Neuron (in vitro differentiated cells): ENCODE measurements around the gene KHDRBS2.

Experiments
- H2AFZ ChIP-seq: one replicate; pipeline ENCODE4 v1.6.1; 2013; ENCODE audit warnings: low read depth, mild to moderate bottlenecking, inconsistent platforms, low read length, moderate library complexity
- H3K27me3 ChIP-seq: one replicate; pipeline ENCODE4 v1.6.1; 2013; ENCODE audit warnings: low read length; ENCODE audit not compliant: insufficient read depth
- H3K36me3 ChIP-seq: one replicate; pipeline ENCODE4 v1.6.1; 2013; ENCODE audit warnings: low read length; ENCODE audit not compliant: insufficient read depth
- H3K4me1 ChIP-seq: one replicate; pipeline ENCODE4 v1.6.1; 2013; ENCODE audit warnings: low read length; ENCODE audit not compliant: insufficient read depth
- H3K4me3 ChIP-seq: 2 replicates; pipeline ENCODE4 v1.5.1; 2013; ENCODE audit warnings: mild to moderate bottlenecking, low read length, moderate library complexity
- H3K9me3 ChIP-seq: one replicate; pipeline ENCODE4 v1.6.1; 2013; ENCODE audit warnings: low read length

Gene KHDRBS2

DNA sequence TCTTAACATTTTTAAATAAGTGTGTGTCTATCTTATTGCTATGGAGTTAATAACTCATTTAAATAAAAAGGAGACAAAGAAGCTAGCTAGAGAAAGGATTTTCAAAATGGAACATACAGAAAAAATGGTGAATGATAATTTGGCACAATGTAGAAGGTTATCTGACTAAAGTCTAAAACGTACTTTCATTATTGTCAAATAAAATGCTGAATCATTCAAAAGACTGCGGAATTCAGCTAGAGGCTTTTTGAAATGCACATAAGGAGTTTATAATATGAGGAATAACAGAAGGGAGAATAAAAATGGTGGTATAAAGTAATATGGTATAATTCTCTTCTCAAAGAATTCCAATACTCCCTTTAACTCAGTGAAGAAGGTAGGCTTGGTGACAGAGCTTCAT lies 597.9 kb downstream of the KHDRBS2 start:
- peaks cover 2% of the 10 kb centered on the region for H3K4me1 ChIP-seq
- no peak overlapping the region for H2AFZ ChIP-seq
- H3K27me3 ChIP-seq, result no peaks in the 10 kb centered on the region
- H3K4me3 ChIP-seq, result no peak overlapping the region
- no peaks in the 10 kb centered on the region for H3K9me3 ChIP-seq
- H3K36me3 ChIP-seq, result no peaks in the 10 kb centered on the region

DNA sequence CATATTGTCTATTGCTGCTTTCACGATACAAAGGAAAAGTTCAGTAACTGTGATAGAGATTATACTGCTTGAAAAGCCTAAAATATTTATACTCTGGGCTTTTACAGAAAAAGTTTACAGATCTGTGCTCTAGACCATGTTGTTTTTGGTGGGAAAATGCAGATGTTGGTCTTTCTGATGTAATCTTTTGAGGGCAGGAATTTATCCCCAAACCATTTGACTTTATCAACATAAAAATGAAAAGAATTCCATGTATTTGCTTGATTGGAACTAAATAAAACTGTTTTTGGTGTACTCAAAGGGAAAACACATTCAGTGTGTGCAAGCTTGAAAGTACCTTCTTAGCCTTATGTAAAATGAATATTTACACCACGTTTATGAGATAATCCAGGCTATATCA lies 603.5 kb downstream of the KHDRBS2 start:
- peaks cover 8% of the 10 kb centered on the region for H3K4me1 ChIP-seq
- no peak overlapping the region for H3K4me3 ChIP-seq
- no peaks in the 10 kb centered on the region for H3K9me3 ChIP-seq
- no peaks in the 10 kb centered on the region for H3K27me3 ChIP-seq
- no peaks in the 10 kb centered on the region for H3K36me3 ChIP-seq
- H2AFZ ChIP-seq, result no peak overlapping the region

DNA sequence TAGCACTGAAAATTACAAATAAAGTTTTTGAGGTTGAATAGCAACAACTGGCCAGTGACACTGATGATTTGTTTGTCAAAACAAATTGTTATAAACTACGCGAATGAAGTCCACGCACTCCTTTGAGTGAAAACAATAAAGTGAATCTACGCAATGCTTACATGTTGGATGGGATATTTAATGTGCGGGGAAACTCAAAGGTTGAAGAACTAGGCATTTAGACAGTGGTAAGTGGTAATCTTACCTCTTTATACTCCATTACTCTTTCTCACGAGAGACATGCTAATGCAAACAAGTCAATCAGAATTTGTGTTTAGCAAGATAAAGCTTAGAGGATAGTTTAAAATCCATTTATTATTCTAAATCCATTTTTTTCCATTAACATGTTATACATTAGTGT lies 606.4 kb downstream of the KHDRBS2 start:
- no peaks in the 10 kb centered on the region for H3K9me3 ChIP-seq
- H3K4me1 ChIP-seq, result peaks cover 8% of the 10 kb centered on the region
- no peaks in the 10 kb centered on the region for H3K27me3 ChIP-seq
- H2AFZ ChIP-seq, result no peak overlapping the region
- H3K4me3 ChIP-seq, result no peak overlapping the region
- H3K36me3 ChIP-seq, result no peaks in the 10 kb centered on the region

DNA sequence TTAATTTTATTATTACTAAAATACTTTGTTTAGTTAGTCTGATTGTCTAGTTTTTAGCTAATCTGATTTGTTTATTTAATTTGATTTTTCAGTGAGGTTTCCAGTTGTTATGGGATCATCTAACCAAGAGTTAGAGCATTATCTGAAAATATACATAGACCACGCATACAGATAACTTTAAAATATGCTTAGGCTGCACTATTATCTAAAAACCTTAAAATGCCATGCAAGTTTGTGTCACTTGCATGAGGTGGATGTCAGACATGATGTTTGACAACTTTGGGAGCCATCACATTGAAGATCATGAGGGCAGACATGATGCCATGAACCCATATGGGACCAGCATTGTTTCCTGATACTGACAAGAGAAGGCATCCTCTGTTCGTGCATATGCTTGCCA lies 610.3 kb downstream of the KHDRBS2 start:
- Histone ChIP-seq H2AFZ (no peak overlapping the region), H3K36me3 (no peaks in the 10 kb centered on the region), H3K9me3 (no peaks in the 10 kb centered on the region), H3K27me3 (no peaks in the 10 kb centered on the region), H3K4me3 (no peak overlapping the region), H3K4me1 (no peaks in the 10 kb centered on the region)

DNA sequence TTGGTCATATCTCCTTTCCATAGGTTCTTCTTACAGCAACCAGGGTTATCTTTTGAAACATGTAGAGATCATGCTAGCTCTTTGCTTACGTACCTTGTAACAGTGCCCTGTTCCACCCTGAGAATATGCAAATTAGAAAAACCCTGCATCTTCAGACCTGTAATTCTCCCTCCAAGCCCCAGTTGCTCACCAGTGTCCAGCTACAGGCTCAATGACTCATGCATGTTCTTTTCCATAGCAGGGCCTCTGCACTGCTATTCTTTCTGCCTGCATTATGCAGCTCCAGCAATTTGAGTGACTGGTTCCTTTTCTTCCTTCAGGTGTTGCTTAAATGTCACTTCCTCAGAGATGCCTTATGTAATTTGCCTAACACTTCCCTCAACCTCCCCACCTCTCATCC lies 636.2 kb downstream of the KHDRBS2 start:
- H3K9me3 ChIP-seq, result no peaks in the 10 kb centered on the region
- no peaks in the 10 kb centered on the region for H3K27me3 ChIP-seq
- H3K4me1 ChIP-seq, result no peaks in the 10 kb centered on the region

DNA sequence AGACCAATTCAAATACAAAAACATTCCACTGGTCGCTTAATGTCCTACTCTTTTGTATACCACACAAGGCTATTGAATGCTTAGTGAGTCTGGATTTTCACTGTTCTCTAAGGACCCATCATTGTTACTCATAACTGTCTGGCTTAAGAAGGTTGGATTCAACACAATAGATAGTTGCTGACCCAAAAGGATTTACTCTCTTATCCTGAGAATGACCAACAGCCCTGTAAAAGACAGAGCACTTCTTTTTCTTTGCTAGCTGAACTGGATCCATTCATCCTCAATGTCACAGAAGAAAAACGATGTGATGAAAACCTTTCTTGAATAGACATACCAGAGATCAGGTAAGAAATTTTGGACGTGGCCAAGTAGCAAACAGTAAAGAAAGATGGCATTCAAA lies 645.6 kb downstream of the KHDRBS2 start:
- H3K27me3 ChIP-seq, result no peaks in the 10 kb centered on the region
- no peaks in the 10 kb centered on the region for H3K9me3 ChIP-seq
- no peak overlapping the region for H3K4me3 ChIP-seq
- H2AFZ ChIP-seq, result no peak overlapping the region
- H3K4me1 ChIP-seq, result peaks cover 11% of the 10 kb centered on the region
- H3K36me3 ChIP-seq, result no peaks in the 10 kb centered on the region

More for the DNA sequence above, 636.2 kb downstream of the KHDRBS2 start:
- Histone ChIP-seq H3K4me3 (no peak overlapping the region), H3K36me3 (no peaks in the 10 kb centered on the region), H2AFZ (no peak overlapping the region)
